Transverse colon (tissue), 3 donors: ENCODE results near the gene CCNL2.

Experiments used
- EP300 ChIP-seq: sonication (generic); formaldehyde crosslinking; IDR thresholded peaks from one replicate; pipeline ENCODE4 v1.6.1; 2017; ENCODE audit warnings: antibody characterized with exemption, low read depth
- POLR2A ChIP-seq: fragments of 450-650 bp; IDR thresholded peaks from one replicate; pipeline ENCODE4 v1.6.1; 2016; ENCODE audit warnings: antibody characterized with exemption, mild to moderate bottlenecking, moderate library complexity
- TF ChIP-seq, protein P1 (sequence below), 5 experiments: fragments of 200-600 bp in 3 of 5; fragments of 450-650 bp in 2 of 5; sonication (generic) in 3 of 5; IDR thresholded peaks; 1 replicate in 2 of 5; 2 replicates in 3 of 5; pipeline ENCODE4 v1.5.1; 2016 to 2017; ENCODE audit warnings: antibody characterized with exemption in 5 of 5, inconsistent platforms in 3 of 5, mild to moderate bottlenecking in 2 of 5, moderate library complexity in 1 of 5

DNA sequence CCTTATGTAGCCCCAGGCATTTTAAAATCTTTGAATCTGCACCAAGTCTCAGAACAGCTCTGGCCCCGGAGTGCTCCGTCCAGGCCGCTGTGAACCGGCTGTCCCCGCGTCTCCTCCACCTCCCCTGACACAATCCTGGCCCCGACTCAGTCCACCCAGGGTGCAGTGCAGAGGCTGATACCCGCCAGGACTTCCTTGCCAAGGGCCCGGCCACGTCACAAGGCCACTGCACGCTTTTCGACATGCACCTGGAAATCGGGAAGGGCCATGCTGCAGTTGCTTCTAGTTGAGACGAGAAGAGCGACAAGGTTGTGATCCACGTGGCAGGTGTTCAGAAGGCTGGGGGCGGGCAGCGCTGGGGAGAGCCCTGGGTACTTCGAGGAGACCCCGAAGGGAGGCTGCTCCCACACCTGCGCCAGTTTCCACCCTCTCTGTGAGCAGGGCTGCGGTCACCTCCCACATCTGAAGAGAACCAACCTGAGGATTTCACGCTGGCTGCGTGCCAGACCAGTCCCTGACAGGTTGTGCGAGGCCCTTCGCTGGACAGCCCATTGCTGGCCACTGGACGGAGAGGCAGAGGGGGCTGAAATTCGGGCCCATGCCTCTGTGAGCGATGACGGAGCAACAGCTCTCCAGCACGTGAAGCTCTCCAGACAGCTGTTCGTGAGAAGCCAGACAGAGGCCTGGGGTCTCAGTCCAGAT is 43.1 kb upstream of the CCNL2 start:
- TF ChIP-seq, protein P1, sequence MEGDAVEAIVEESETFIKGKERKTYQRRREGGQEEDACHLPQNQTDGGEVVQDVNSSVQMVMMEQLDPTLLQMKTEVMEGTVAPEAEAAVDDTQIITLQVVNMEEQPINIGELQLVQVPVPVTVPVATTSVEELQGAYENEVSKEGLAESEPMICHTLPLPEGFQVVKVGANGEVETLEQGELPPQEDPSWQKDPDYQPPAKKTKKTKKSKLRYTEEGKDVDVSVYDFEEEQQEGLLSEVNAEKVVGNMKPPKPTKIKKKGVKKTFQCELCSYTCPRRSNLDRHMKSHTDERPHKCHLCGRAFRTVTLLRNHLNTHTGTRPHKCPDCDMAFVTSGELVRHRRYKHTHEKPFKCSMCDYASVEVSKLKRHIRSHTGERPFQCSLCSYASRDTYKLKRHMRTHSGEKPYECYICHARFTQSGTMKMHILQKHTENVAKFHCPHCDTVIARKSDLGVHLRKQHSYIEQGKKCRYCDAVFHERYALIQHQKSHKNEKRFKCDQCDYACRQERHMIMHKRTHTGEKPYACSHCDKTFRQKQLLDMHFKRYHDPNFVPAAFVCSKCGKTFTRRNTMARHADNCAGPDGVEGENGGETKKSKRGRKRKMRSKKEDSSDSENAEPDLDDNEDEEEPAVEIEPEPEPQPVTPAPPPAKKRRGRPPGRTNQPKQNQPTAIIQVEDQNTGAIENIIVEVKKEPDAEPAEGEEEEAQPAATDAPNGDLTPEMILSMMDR (IDR thresholded peaks at IDR 0.05), result no peak
- TF ChIP-seq POLR2A (no peak), EP300 (no peak)
